GM03348 (cell line): ENCODE results near the gene ZCCHC14.

ENCODE experiments used
- DNase-seq: peaks from one replicate; pipeline ENCODE4 v3.0.0; 2012; ENCODE audit warnings: low spot score

The ZCCHC14 gene

GRCh38 chr16:87360862-87361610 is 131.8 kb downstream of the ZCCHC14 start:
- DNase-seq, result no peak

DNA sequence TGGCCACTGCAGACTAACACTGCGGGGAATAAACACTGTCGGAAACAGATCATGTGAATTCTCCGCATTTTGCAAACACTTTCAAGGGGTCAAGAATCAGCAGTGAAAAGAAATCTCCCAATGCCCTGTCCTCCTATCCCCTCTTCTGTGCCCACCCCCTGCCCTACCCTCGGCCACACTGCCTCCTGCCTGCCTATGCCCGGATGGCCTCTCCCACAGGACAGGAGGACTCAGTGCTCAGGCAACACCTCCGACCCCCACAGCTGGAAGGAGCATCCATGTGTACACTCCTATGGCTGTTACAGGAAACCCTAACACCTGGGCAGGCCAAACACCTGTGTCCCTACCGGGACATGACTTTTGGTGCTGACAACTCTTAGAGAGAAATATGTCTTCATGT is 133.7 kb downstream of the ZCCHC14 start:
- DNase-seq, result no peak

- no peak for DNase-seq
Measured at GRCh38 chr16:87358696-87359095, 134.1 kb downstream of the ZCCHC14 start.

DNA sequence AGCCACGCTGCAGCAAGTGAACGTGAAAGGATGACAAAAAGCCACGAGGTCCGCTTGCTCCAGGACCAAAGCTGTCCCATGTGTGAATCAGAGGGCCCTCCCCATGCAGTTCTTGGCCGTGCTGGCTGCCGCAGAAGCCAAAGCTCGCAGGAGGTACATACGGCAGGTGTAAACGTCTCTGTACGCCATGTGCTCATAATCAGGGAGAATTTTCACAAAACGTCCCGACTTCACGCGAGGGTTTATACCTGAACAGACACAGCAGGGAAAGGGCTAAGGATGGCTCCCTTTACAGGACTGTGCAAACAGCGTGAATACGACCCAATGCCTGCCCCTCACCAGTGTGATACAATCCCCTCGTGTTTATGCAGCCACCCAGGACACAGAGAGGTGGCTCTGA is 134.6 kb downstream of the ZCCHC14 start:
- no peak for DNase-seq

DNA sequence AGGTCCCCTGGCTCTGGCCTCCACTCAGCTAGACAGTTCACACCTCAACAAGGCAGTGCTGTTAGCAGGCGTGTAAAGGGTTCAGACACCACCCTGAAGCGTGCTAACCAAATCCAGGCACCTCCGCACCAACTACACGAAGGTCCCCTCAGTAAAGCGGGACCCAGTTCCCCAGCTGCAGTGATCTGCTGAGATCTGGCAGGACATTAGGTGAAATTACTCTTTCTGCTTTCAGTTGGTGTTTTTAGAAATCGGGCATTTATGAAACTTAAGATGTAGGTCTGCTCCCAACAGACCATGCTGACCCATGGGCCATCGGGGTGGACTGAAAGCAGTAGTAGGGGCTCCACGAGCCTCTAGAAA is 136.4 kb downstream of the ZCCHC14 start:
- DNase-seq, result no peak
